ENCODE measurements around the gene NBL1.

Gene NBL1

DNA sequence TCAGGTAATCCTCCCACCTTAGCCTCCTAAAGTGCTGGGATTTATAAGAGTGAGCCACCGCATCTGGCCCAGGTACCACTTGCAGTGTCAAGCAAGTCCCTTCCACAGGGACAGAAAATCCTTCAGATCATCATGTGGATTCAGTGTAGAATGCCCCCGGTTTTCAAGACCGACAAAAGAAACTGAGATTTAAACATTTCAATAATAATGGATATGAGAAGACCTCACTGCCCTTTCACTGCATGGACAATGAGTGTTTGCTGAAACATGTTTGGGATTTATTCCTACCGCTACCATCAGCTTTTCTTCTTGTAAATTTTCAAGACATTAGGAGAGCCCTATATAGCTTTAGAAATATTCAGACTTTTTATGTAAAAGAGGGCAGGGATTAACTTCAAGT lies 62.0 kb downstream of the NBL1 start:
- peaks cover 0 to 6% (median 0%) of the 10 kb centered on the region in 11 experiments; a peak in 1 of 22 replicates for H4K20me1 ChIP-seq

More for the DNA sequence above, 62.0 kb downstream of the NBL1 start:
- H3K27me3 ChIP-seq = no peaks in the 10 kb centered on the region
- no peak overlapping the region for H3K4me3 ChIP-seq
- H3K9ac ChIP-seq = no peak overlapping the region
- no peaks in the 10 kb centered on the region for H3K9me3 ChIP-seq (replicated peaks in 1 of 11)
- no peak for TF ChIP-seq Cebpa-rat (IDR thresholded peaks at IDR 0.05)
- H3K27ac ChIP-seq = no peak overlapping the region
- no peak overlapping the region for H3K4me2 ChIP-seq
- peaks cover 13 to 19% (median 16%) of the 10 kb centered on the region in 10 experiments; a peak in 19 of 20 replicates for H3K4me1 ChIP-seq
- peaks cover 0 to 11% (median 4%) of the 10 kb centered on the region in 11 experiments; a peak in 6 of 22 replicates for H3K36me3 ChIP-seq

All from BLaER1 treated with 17β-estradiol and CSF1 and Interleukin-3, amounts not matched to agents 10 nM and 100 nM (cell line).